Panc1 (cell line): ENCODE measurements around the gene KAZN.

Source experiments
- POLR2AphosphoS5 ChIP-seq: IDR thresholded peaks from 2 replicates; pipeline ENCODE4 v1.6.1; 2012; ENCODE audit warnings: mild to moderate bottlenecking, low read depth, low read length, moderate library complexity
- TF ChIP-seq, protein P1 (sequence below): fragments of 450-650 bp; IDR thresholded peaks from 2 replicates; pipeline ENCODE4 v1.5.1; 2017; ENCODE audit warnings: mild to moderate bottlenecking

DNA sequence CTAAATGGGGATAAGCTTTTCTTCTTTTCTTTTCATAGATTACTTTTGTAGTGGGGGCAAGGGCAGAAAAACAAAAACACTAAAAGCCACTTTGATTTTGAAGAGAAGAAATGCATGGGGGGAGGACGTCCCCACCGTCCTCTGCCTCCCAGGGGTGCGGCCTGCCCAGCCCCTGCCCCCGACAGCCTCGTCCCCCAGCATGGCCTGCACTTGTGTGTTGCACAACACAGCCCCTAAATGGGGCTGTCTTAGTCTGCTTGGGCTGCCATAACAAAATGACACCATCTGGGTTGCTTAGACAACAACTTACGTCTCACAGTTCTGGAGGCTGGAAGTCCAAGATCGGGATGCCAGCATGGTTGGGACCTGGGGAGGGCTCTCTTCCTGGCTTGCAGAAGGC lies 497.8 kb downstream of the KAZN start:
- TF ChIP-seq, protein P1, sequence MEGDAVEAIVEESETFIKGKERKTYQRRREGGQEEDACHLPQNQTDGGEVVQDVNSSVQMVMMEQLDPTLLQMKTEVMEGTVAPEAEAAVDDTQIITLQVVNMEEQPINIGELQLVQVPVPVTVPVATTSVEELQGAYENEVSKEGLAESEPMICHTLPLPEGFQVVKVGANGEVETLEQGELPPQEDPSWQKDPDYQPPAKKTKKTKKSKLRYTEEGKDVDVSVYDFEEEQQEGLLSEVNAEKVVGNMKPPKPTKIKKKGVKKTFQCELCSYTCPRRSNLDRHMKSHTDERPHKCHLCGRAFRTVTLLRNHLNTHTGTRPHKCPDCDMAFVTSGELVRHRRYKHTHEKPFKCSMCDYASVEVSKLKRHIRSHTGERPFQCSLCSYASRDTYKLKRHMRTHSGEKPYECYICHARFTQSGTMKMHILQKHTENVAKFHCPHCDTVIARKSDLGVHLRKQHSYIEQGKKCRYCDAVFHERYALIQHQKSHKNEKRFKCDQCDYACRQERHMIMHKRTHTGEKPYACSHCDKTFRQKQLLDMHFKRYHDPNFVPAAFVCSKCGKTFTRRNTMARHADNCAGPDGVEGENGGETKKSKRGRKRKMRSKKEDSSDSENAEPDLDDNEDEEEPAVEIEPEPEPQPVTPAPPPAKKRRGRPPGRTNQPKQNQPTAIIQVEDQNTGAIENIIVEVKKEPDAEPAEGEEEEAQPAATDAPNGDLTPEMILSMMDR, result no peak
- no peak for TF ChIP-seq POLR2AphosphoS5
